ENCODE results near the gene FAM50A. TPM values are rescaled to one million over a fixed set of nuclear protein-coding genes. Genes with fewer than 3 reads are reported as not detected.

The FAM50A gene
- polyA plus RNA-seq, 1 of the 3 experiments (the other 2 are of a cell fraction): 86.0 TPM

DNA sequence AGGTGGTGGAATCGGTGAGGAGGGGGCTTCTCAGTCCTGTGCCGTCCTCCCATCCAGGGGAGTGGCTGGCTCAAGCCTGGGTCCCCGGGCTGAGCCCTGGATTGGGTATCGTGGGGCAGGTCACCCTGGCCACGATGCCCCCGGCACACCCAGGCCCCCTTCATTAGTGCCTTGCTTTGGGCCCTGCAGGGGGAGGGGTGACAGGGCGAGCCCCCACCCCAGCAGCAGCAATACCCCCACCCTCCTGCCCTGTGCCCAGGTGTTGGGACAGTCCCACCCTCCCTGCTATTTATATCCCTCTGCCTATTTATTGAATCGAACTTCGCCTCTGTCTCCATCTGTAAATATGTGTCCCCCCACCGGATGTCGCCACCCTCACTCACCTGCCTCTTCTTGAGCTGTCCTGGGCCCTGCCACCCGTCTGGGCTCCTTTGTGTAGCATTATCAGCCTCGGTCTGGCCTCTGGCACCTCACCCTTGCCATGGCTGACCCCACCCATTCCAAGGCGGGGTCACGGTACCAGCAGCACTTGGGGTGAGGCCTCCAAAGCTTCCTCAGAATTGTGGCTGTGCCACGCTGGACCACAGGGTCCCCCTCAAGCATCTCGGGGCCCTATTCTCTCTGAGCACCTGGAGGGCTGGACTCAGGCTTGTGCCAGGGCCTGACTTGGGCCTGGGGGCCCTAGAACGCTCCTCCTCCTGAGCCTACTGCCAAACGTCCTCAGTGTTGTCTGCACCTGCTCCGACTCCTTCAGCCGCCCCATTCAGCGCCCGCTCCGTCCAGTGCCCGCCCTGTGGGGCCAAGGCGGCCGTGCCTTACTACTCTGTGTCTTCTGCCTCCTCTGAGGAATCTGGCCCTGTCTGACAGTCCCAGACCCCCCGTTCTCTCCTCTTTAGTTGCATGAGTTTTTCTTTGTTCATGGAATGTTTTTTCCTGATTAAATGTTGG is 29.0 kb downstream of the FAM50A start:
- WGBS (ENCODE audit: low lambda C conversion rate): 67% methylated on average over 21 of the region's 28 CpGs
- Histone ChIP-seq H3F3A (replicated peaks; ENCODE audit: insufficient read depth) (peaks cover 14% of the 10 kb centered on the region), H3K27ac (ENCODE audit: low read depth in 2 of 2, low read length in 1 of 2) (no peak overlapping the region), H4K20me1 (ENCODE audit: insufficient read depth) (0 out of 2 replicates have a peak, but pooled peaks cover 8% of the 10 kb centered on the region), H3K9me2 (no peaks in the 10 kb centered on the region), H3K9ac (no peak overlapping the region), H3K4me1 (ENCODE audit: control insufficient read depth in 1 of 2, insufficient read depth in 2 of 2, low read depth in 1 of 2, low read length in 1 of 2) (peaks cover 0 to 4% of the 10 kb centered on the region in 2 experiments; a peak in 1 of 4 replicates), H3K4me2 (no peak overlapping the region), H3K27me3 (ENCODE audit: insufficient read depth) (peaks cover 13% of the 10 kb centered on the region), H2AFZ (ENCODE audit: low read depth) (no peak overlapping the region), H3K4me3 (ENCODE audit: low read depth in 2 of 2, low read length in 1 of 2) (no peak overlapping the region), H3K79me2 (ENCODE audit: insufficient read depth) (no peaks in the 10 kb centered on the region; the same call in 1 of the 2 replicates), H3K9me3 (no peaks in the 10 kb centered on the region), H3K36me3 (replicated peaks in 1 of 2; ENCODE audit: control insufficient read depth in 1 of 2, insufficient read depth in 2 of 2, low read length in 1 of 2) (peaks cover 0 to 6% of the 10 kb centered on the region in 2 experiments)
- ChIA-PET POLR2A (no interaction called here), CTCF (interaction anchor here (1.2 kb wide), 1 partner anchor 13 kb away, joined by 3 read pairs; no protein-coding TSS in a partner anchor)
- TF ChIP-seq MXI1 (IDR thresholded peaks at IDR 0.05; ENCODE audit: low read depth, low read length): no peak
- TF ChIP-seq YY1 (IDR thresholded peaks at IDR 0.05; ENCODE audit: low read depth): no peak
- no peak for TF ChIP-seq MAX (IDR thresholded peaks at IDR 0.05; ENCODE audit: low read depth)
- TF ChIP-seq NFIC (IDR thresholded peaks at IDR 0.05; ENCODE audit: borderline replicate concordance): no peak
- TF ChIP-seq NRF1 (IDR thresholded peaks at IDR 0.05; ENCODE audit: low read depth, low read length): no peak
- no peak for TF ChIP-seq TEAD4 (IDR thresholded peaks at IDR 0.05; ENCODE audit: borderline replicate concordance, insufficient read depth)
- TF ChIP-seq EZH2phosphoT487 (IDR thresholded peaks at IDR 0.05; ENCODE audit: borderline replicate concordance, low read depth): no peak
- DNase-seq: no peak

- Histone ChIP-seq H3K4me3 (ENCODE audit: low read depth in 2 of 2, low read length in 1 of 2) (no peak overlapping the region), H3K79me2 (ENCODE audit: insufficient read depth) (no peaks in the 10 kb centered on the region; the same call in 1 of the 2 replicates), H3K4me1 (ENCODE audit: control insufficient read depth in 1 of 2, insufficient read depth in 2 of 2, low read depth in 1 of 2, low read length in 1 of 2) (peaks cover 0 to 6% of the 10 kb centered on the region in 2 experiments; a peak in 1 of 4 replicates), H3K9me2 (no peaks in the 10 kb centered on the region), H4K20me1 (ENCODE audit: insufficient read depth) (0 out of 2 replicates have a peak, but pooled peaks cover 8% of the 10 kb centered on the region), H3K27ac (ENCODE audit: low read depth in 2 of 2, low read length in 1 of 2) (no peak overlapping the region), H3K9ac (no peak overlapping the region), H3K36me3 (replicated peaks in 1 of 2; ENCODE audit: control insufficient read depth in 1 of 2, insufficient read depth in 2 of 2, low read length in 1 of 2) (peaks cover 0 to 6% of the 10 kb centered on the region in 2 experiments), H3K27me3 (ENCODE audit: insufficient read depth) (peaks cover 13% of the 10 kb centered on the region), H3K9me3 (no peaks in the 10 kb centered on the region), H3K4me2 (no peak overlapping the region), H2AFZ (ENCODE audit: low read depth) (no peak overlapping the region), H3F3A (replicated peaks; ENCODE audit: insufficient read depth) (peaks cover 14% of the 10 kb centered on the region)
- no peak for DNase-seq
- ChIA-PET POLR2A (no interaction called here), CTCF (interaction anchor here (1.2 kb wide), 1 partner anchor 13 kb away, joined by 3 read pairs; no protein-coding TSS in a partner anchor)
- TF ChIP-seq TEAD4 (IDR thresholded peaks at IDR 0.05; ENCODE audit: borderline replicate concordance, insufficient read depth) (no peak), CHD2 (IDR thresholded peaks at IDR 0.05; ENCODE audit: low read length, partially characterized antibody) (no peak), RFX5 (IDR thresholded peaks at IDR 0.05; ENCODE audit: low read length) (no peak), TAF1 (IDR thresholded peaks at IDR 0.05; ENCODE audit: borderline replicate concordance, low read depth, low read length) (no peak), YY1 (IDR thresholded peaks at IDR 0.05; ENCODE audit: low read depth) (no peak), FOXJ3 (CRISPR knock-in tag; IDR thresholded peaks at IDR 0.05) (no peak), REST (IDR thresholded peaks at IDR 0.05; ENCODE audit: low read depth, low read length) (no peak), JUND (IDR thresholded peaks at IDR 0.05) (no peak), RAD21 (IDR thresholded peaks at IDR 0.05; ENCODE audit: low read length) (no peak), MXI1 (IDR thresholded peaks at IDR 0.05; ENCODE audit: low read depth, low read length) (no peak), MEF2A (IDR thresholded peaks at IDR 0.05; ENCODE audit: borderline replicate concordance, low read depth) (no peak), CTCF (IDR thresholded peaks at IDR 0.05) (no peak), TCF12 (IDR thresholded peaks at IDR 0.05) (no peak), RXRA (IDR thresholded peaks at IDR 0.05; ENCODE audit: borderline replicate concordance, low read depth) (no peak)
- TF ChIP-seq, protein P1, sequence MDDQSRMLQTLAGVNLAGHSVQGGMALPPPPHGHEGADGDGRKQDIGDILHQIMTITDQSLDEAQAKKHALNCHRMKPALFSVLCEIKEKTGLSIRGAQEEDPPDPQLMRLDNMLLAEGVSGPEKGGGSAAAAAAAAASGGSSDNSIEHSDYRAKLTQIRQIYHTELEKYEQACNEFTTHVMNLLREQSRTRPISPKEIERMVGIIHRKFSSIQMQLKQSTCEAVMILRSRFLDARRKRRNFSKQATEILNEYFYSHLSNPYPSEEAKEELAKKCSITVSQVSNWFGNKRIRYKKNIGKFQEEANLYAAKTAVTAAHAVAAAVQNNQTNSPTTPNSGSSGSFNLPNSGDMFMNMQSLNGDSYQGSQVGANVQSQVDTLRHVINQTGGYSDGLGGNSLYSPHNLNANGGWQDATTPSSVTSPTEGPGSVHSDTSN (IDR thresholded peaks at IDR 0.05): no peak
- WGBS (ENCODE audit: low lambda C conversion rate): 48% methylated on average over 7 of the region's 7 CpGs
These were observed 29.7 kb downstream of the FAM50A start for GRCh38 chrX:154473683-154474082.
